D721Med (cell line): ENCODE results near the gene KIAA1328.

Experiments
- DNase-seq: peaks from one replicate; pipeline ENCODE4 v3.0.0; 2011; ENCODE audit warnings: low spot score; ENCODE audit not compliant: insufficient read length
- FAIRE-seq: peaks from 2 replicates; lab custom pipeline; 2011; peaks lifted over from hg19 to GRCh38; lab: Jason Lieb, UNC
- TF ChIP-seq, protein P1 (sequence below): IDR thresholded peaks from 2 replicates; pipeline ENCODE4 v1.5.1; 2012; ENCODE audit warnings: mild to moderate bottlenecking, control low read depth; ENCODE audit not compliant: insufficient read depth; ENCODE audit errors: missing control alignments

The KIAA1328 gene

DNA sequence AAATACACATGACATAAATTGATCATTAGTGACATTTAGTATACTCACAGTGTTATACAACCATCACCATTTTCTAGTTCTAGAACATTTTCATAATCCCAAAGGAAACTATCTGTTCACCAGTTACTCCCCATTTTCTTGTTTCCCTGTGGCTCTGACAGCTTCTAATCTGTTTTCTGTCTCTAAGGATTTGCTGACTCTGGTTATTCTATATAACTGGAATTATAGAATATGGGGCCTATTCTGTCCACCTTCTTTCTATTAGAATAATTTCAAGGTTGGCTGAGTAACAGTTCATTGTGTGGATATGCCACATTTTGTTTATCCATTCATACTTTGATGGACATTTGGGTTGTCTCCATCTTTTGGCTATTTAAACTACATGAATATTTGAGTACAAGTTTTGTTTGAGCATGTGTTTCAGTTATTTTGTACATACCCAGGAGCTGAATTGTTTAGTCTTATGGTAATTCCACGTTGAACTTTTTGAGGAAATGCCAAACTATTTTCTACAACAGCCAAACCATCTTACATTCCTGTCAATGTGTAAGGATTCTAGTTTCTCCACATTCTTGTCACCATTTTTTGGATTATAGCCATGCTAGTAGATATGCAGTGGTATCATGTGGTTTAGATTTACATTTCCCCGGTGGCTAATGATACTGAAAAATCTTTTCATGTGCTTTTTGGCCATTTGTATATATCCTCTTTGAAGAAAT is 20.5 kb downstream of the KIAA1328 start:
- peak; percentile 94 for FAIRE-seq
- no peak for DNase-seq
- TF ChIP-seq, protein P1, sequence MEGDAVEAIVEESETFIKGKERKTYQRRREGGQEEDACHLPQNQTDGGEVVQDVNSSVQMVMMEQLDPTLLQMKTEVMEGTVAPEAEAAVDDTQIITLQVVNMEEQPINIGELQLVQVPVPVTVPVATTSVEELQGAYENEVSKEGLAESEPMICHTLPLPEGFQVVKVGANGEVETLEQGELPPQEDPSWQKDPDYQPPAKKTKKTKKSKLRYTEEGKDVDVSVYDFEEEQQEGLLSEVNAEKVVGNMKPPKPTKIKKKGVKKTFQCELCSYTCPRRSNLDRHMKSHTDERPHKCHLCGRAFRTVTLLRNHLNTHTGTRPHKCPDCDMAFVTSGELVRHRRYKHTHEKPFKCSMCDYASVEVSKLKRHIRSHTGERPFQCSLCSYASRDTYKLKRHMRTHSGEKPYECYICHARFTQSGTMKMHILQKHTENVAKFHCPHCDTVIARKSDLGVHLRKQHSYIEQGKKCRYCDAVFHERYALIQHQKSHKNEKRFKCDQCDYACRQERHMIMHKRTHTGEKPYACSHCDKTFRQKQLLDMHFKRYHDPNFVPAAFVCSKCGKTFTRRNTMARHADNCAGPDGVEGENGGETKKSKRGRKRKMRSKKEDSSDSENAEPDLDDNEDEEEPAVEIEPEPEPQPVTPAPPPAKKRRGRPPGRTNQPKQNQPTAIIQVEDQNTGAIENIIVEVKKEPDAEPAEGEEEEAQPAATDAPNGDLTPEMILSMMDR, result no peak

DNA sequence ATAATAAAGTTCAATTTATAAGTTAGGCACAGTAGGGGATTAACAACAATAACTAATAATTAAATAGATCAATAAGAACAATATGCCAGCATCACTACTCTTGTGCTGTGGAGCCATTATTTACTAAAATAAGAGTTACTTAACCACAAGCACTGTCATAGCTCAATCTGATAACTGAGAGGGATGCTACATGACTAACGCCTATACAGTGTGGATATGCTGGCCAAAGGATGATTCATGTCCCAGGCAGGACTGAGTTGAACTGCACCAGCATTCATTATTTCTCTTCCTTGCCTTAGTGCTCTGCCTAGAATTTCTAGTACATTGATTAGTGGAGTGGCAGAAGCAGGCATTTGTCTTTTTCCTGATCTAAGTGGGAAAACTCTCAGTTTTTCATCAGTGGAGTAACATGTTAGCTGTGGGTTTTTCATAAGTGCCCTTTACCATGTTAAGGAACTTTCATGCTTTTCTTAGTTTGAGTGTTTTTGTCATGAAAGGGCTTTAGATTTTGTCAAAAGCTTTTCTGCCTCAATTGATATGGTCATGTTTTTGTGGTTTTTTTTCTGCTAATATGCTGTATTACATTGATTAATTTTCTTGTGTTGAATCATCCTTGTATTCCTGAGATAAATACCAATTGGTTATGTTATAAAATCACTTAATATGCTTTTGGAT is 21.7 kb downstream of the KIAA1328 start:
- DNase-seq, result no peak
- TF ChIP-seq, protein P1, result no peak
- FAIRE-seq, result peak; percentile 48

DNA sequence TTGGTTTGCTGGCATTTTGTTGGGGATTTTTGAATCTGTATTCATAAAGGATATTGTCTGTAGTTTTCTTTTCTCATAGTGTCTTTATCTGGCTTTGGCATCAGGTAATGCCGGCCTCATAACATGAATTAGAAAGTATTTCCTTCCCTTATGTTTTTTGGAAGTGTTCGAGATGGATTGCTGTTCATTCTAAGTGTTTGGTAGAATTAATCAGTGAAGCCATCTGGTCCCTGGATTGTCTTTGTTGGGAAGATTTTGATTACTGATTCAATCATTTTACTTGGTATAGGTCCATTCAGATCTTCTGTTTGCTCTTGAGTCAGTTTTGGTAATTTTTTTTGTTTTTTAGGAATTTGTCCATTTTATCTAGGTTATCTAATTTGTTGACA is 22.3 kb downstream of the KIAA1328 start:
- TF ChIP-seq, protein P1, result no peak
- no peak for DNase-seq
- FAIRE-seq, result peak; percentile 86

DNA sequence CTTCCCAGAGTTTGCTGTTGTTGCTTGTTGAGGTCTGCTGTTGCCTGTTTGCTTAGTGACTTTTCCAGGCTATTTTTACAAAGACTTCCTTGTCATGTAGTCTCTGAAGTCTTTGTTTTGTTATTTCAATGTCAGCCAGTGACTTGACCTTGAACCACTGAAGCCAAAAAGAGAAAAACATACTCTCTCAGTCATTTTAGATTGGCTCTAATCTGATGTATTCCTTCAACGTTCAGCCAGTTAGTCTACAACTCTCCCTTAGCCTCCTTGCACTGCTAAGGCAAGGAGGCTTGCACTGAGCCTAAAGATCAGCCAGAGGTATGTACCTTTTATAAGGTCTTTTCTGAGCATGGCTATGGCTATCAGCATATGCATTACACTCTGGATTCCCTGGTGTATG is 27.9 kb downstream of the KIAA1328 start:
- FAIRE-seq (no peak), DNase-seq (no peak)
- TF ChIP-seq, protein P1, result no peak

DNA sequence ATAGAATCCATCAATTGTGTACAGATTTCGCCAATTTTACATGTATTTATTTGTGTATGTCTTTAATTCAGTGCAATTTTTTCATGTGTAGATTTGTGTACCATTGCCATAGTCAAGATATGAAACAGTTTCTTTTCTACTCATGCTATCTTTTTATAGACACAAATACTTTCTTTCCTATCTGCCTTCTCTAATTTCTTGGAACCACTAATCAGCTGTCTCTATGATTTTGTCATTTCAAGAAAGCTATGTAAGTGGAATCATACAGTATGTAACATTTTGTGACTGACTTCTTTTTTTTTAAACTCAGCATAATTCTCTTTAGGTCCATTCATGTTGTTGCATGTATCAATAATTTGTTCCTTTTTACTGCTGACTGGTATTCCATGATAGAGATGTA is 33.3 kb downstream of the KIAA1328 start:
- TF ChIP-seq, protein P1, result no peak
- FAIRE-seq (peak; percentile 89), DNase-seq (no peak)

DNA sequence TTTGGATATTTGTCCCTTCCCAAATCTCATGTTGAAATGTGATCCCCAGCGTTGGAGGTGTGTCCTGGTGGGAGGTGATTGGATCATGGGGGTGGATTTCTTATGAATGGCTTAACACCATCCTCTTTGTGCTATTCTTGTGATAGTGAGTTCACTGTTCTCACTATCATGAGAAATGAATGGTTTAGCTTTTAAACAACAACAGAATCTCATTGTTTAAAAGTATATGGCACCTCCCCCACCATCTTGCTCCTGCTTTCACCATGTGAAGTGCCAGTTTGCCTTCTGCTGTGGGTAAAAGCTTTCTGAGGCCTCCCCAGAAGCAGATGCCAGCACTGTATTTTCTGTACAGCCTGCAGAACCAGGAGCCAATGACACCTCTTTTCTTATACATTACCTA is 38.1 kb downstream of the KIAA1328 start:
- FAIRE-seq (peak; percentile 6), DNase-seq (no peak)
- TF ChIP-seq, protein P1, result no peak

DNA sequence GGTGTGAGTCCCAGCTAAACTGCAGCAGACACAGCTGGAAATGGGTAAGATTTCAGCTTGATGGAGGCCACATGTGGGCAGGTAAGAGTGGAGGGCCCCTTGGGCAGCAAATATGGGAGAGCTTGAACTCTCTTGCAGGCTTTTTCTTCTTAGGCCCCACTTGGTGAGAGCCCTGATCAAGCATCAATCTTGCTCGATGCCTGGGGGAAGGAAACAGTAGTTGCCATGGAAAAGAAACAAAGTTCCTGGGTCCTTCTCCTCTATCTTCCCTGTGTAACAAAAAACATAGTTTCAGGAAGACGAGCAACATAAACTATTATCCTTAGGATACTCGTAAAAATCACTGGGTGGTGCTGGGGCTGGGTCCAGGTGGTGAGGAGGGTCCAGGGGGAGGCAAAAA is 42.9 kb downstream of the KIAA1328 start:
- TF ChIP-seq, protein P1, result no peak
- DNase-seq, result no peak
- no peak for FAIRE-seq
